ENCODE results near the gene COL17A1. TPM values are rescaled to one million over a fixed set of nuclear protein-coding genes. Genes with fewer than 3 reads are reported as not detected.

Gene COL17A1
- total and polyA plus RNA-seq, 2 of the 13 experiments (the other 11 are each of a cell fraction or from before 2014, with no cell fraction given), result 0.03 TPM; not detected in 1

- no peak for TF ChIP-seq ZNF280D (CRISPR knock-in tag; IDR thresholded peaks at IDR 0.05)
- TF ChIP-seq SP140L (CRISPR knock-in tag; IDR thresholded peaks at IDR 0.05; ENCODE audit: borderline replicate concordance), result no peak
- no peak for TF ChIP-seq ZBTB49 (CRISPR knock-in tag; IDR thresholded peaks at IDR 0.05; ENCODE audit: borderline replicate concordance)
- no peak for TF ChIP-seq ZSCAN29 (CRISPR knock-in tag; conservative IDR thresholded peaks at IDR 0.05)
- TF ChIP-seq RFX3 (CRISPR knock-in tag; IDR thresholded peaks at IDR 0.05), result peak; percentile 76
- TF ChIP-seq HBP1 (CRISPR knock-in tag; IDR thresholded peaks at IDR 0.05; ENCODE audit: low read depth), result no peak
- TF ChIP-seq IKZF5 (CRISPR knock-in tag; IDR thresholded peaks at IDR 0.05), result no peak
- TF ChIP-seq TEAD3 (CRISPR knock-in tag; optimal IDR thresholded peaks at IDR 0.05; ENCODE audit: borderline replicate concordance), result no peak
- no peak for TF ChIP-seq ZNF570 (CRISPR knock-in tag; IDR thresholded peaks at IDR 0.05; ENCODE audit: borderline replicate concordance)
- no peak for TF ChIP-seq KDM2A (CRISPR knock-in tag; IDR thresholded peaks at IDR 0.05; ENCODE audit: borderline replicate concordance, low read depth)
- TF ChIP-seq ZNF552 (CRISPR knock-in tag; IDR thresholded peaks at IDR 0.05; ENCODE audit: borderline replicate concordance), result no peak
- TF ChIP-seq CERS6 (CRISPR knock-in tag; IDR thresholded peaks at IDR 0.05), result no peak
- no peak for TF ChIP-seq FOXM1 (CRISPR knock-in tag; IDR thresholded peaks at IDR 0.05)
- no peak for TF ChIP-seq ZNF432 (CRISPR knock-in tag; IDR thresholded peaks at IDR 0.05; ENCODE audit: borderline replicate concordance)
Observed at GRCh38 chr10:104120903-104121484, 35.3 kb upstream of the COL17A1 start (continued).
